Testis (tissue), 2 donors: ENCODE results near the gene IGSF10.

Experiments used
- POLR2A ChIP-seq: fragments of 450-650 bp; IDR thresholded peaks from one replicate; pipeline ENCODE4 v1.6.1; 2017; ENCODE audit warnings: antibody characterized with exemption, mild to moderate bottlenecking, moderate library complexity
- TF ChIP-seq, protein P1 (sequence below), 3 experiments: fragments of 450-650 bp in 2 of 3; fragments of 200-600 bp in 1 of 3; sonication (generic) in 1 of 3; IDR thresholded peaks; one replicate each; pipeline ENCODE4 v1.5.1; 2016 to 2019; ENCODE audit warnings: antibody characterized with exemption in 3 of 3, mild to moderate bottlenecking in 2 of 3, moderate library complexity in 1 of 3

DNA sequence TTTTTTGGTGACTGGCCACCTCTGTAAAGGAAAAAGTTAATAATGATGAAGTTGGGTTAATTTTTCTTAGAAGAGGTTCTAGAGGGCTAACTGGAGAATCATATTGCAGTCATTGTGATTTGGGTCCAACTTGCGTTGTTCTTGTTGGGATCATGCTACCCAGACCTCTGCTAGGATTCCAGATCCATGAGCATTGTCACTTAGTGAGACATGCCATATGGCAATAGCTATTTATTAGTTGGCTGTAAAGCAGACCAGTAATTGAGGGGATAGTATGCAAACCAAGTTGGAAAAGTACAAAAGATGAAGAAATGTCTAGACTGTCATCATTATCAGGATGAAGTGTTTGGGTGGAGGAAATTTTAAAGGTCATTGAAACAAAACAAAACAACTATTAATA is 45.6 kb downstream of the IGSF10 start:
- TF ChIP-seq, protein P1, sequence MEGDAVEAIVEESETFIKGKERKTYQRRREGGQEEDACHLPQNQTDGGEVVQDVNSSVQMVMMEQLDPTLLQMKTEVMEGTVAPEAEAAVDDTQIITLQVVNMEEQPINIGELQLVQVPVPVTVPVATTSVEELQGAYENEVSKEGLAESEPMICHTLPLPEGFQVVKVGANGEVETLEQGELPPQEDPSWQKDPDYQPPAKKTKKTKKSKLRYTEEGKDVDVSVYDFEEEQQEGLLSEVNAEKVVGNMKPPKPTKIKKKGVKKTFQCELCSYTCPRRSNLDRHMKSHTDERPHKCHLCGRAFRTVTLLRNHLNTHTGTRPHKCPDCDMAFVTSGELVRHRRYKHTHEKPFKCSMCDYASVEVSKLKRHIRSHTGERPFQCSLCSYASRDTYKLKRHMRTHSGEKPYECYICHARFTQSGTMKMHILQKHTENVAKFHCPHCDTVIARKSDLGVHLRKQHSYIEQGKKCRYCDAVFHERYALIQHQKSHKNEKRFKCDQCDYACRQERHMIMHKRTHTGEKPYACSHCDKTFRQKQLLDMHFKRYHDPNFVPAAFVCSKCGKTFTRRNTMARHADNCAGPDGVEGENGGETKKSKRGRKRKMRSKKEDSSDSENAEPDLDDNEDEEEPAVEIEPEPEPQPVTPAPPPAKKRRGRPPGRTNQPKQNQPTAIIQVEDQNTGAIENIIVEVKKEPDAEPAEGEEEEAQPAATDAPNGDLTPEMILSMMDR (IDR thresholded peaks at IDR 0.05) = no peak
- TF ChIP-seq POLR2A = no peak
